ENCODE results near the gene ARHGEF4.

ARHGEF4 gene

GRCh38 chr2:130820279-130820861 is 16.3 kb upstream of the ARHGEF4 start:
- FAIRE-seq, result no peak

- FAIRE-seq, result no peak
Observed at GRCh38 chr2:130821867-130822266, 14.8 kb upstream of the ARHGEF4 start.

GRCh38 chr2:130822766-130823165 is 13.9 kb upstream of the ARHGEF4 start:
- FAIRE-seq, result no peak

- FAIRE-seq, result no peak
Observed at GRCh38 chr2:130823171-130823885, 13.4 kb upstream of the ARHGEF4 start.

- no peak for FAIRE-seq
Observed at GRCh38 chr2:130823886-130824491, 12.7 kb upstream of the ARHGEF4 start.

GRCh38 chr2:130824492-130825061 is 12.1 kb upstream of the ARHGEF4 start:
- no peak for FAIRE-seq

- no peak for FAIRE-seq
Observed at GRCh38 chr2:130825231-130825965, 11.3 kb upstream of the ARHGEF4 start.

GRCh38 chr2:130825966-130826253 is 10.8 kb upstream of the ARHGEF4 start:
- FAIRE-seq, result no peak

- no peak for FAIRE-seq
Observed at GRCh38 chr2:130826419-130826818, 10.3 kb upstream of the ARHGEF4 start.

GRCh38 chr2:130826821-130827501 is 9.8 kb upstream of the ARHGEF4 start:
- FAIRE-seq, result no peak

- FAIRE-seq, result no peak
Observed at GRCh38 chr2:130827502-130828251, 9.0 kb upstream of the ARHGEF4 start.

- no peak for FAIRE-seq
Observed at GRCh38 chr2:130828461-130828860, 8.3 kb upstream of the ARHGEF4 start.

GRCh38 chr2:130829015-130829414 is 7.7 kb upstream of the ARHGEF4 start:
- no peak for FAIRE-seq

GRCh38 chr2:130830538-130830937 is 6.2 kb upstream of the ARHGEF4 start:
- FAIRE-seq, result no peak

- FAIRE-seq, result no peak
Observed at GRCh38 chr2:130831356-130831755, 5.4 kb upstream of the ARHGEF4 start.

GRCh38 chr2:130832296-130832940 is 4.3 kb upstream of the ARHGEF4 start:
- FAIRE-seq, result no peak

GRCh38 chr2:130834091-130834930 is 2.4 kb upstream of the ARHGEF4 start:
- FAIRE-seq, result no peak

GRCh38 chr2:130834931-130835765 is 1.6 kb upstream of the ARHGEF4 start:
- no peak for FAIRE-seq

- no peak for FAIRE-seq
Observed at GRCh38 chr2:130835766-130836015, 1.0 kb upstream of the ARHGEF4 start.

Data from endometrium (tissue), 2 donors.